Kidney epithelial cell (primary cell): ENCODE data around the gene TRIM38. TPM values are rescaled to one million over a fixed set of nuclear protein-coding genes. Genes with fewer than 3 reads are reported as not detected.

Experiments
- DNase-seq: peaks from one replicate; pipeline ENCODE4 v3.0.0-alpha.2; 2010; ENCODE audit warnings: low read depth
- H3K27me3 ChIP-seq: 2 replicates; pipeline ENCODE4 v1.6.0; 2011; ENCODE audit warnings: low read length; ENCODE audit not compliant: control insufficient read depth, insufficient read depth
- H3K36me3 ChIP-seq: 2 replicates; pipeline ENCODE4 v1.5.1; 2011; ENCODE audit warnings: low read length; ENCODE audit not compliant: control insufficient read depth, insufficient read depth
- H3K4me3 ChIP-seq: 2 replicates; pipeline ENCODE4 v1.5.1; 2011; ENCODE audit warnings: low read depth, mild to moderate bottlenecking, control low read depth, low read length
- CTCF ChIP-seq: IDR thresholded peaks from 2 replicates; pipeline ENCODE4 v1.5.1; 2011; ENCODE audit warnings: mild to moderate bottlenecking, moderate library complexity, low read length, control low read depth, inconsistent platforms; ENCODE audit not compliant: insufficient read depth, poor library complexity, severe bottlenecking
- total RNA-seq: library from RNA; depleted of rRNA; stranded (reverse); fragments of >200 nt; gene quantifications from 2 replicates; pipeline ENCODE4 v1.2.3, GENCODE V29; 2015

The TRIM38 gene
- total RNA-seq, 1 donor from 2014 or later = 4.5 TPM

GRCh38 chr6:25919657-25920056 is 42.9 kb upstream of the TRIM38 start:
- H3K36me3 ChIP-seq = no peaks in the 10 kb centered on the region
- H3K27me3 ChIP-seq = no peaks in the 10 kb centered on the region
- DNase-seq = no peak
- TF ChIP-seq CTCF = no peak
- H3K4me3 ChIP-seq = no peak overlapping the region

DNA sequence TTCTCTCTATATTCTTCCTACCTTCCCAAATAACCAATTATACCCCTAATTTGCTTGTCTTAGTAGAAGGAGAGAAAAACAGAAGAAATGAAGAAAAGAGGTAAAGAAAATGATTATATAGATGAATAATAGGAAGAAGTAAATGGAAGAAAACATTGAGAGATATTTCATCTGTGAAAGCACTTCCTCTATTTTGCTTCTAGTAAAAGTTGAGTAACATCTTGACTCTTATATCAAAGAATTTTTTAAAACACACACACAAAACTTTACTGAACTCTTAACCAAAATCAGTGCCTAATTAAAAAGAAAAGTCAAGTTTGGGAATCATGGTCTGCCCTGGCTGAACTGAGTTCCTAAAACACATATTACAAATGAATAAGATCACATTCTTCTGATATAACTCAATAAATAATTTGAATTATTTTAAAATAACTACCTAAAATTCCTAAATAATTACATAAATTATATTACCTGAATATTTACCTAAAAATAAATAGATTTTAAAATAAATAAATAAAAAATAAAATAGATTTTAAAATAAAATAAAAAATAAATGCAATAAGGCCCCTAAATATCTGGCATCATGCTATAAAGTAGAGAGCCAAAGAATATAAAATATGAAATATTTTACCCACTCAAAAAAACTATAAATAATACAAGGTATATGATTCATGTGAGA is 40.9 kb upstream of the TRIM38 start:
- no peaks in the 10 kb centered on the region for H3K27me3 ChIP-seq
- no peaks in the 10 kb centered on the region for H3K36me3 ChIP-seq
- TF ChIP-seq CTCF = no peak
- H3K4me3 ChIP-seq = no peak overlapping the region
- no peak for DNase-seq

DNA sequence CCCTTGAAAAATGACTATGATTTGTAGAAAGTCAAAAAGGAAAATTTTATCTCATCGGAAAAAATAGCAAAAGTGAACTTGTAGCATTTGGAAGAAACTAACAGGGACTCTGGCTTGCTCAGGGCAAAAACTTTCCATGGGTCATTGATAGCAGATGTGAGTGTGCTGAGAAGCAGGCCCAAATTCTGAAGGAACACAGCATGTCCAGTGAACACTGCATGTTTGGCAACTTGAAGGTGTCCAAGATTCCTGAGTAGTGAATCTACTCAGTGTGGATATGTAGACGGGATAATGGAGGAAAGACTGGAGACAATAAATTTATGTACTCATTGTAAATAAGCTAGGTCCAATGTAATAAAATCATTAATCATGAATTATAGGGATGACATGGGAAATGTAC is 40.3 kb upstream of the TRIM38 start:
- Histone ChIP-seq H3K4me3 (no peak overlapping the region), H3K27me3 (no peaks in the 10 kb centered on the region), H3K36me3 (no peaks in the 10 kb centered on the region)
- TF ChIP-seq CTCF = no peak
- DNase-seq = no peak

DNA sequence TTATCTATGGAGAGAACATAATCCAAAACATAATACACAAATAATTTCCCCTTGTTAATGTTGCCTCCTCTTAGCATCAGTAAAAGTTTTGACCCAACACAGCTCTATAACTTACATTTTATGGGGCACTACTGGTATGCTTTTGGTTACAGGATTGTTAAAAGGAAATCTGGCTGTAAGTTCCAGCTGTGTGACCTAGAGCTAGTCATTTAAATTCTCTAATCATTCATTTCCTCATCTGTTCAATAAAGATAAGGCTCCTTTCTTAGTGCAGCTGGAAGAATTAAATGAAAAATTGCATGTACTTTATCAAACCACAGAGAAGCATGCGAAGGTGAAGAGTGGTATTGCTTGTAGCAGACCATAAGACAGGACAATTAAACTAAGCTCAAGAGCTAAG is 36.7 kb upstream of the TRIM38 start:
- no peak overlapping the region for H3K4me3 ChIP-seq

GRCh38 chr6:25927178-25927577 is 35.4 kb upstream of the TRIM38 start:
- no peaks in the 10 kb centered on the region for H3K36me3 ChIP-seq
- no peak overlapping the region for H3K4me3 ChIP-seq
- no peaks in the 10 kb centered on the region for H3K27me3 ChIP-seq
- DNase-seq = no peak
- TF ChIP-seq CTCF = no peak

More for the DNA sequence above, 36.7 kb upstream of the TRIM38 start:
- TF ChIP-seq CTCF = no peak
- Histone ChIP-seq H3K36me3 (no peaks in the 10 kb centered on the region), H3K27me3 (no peaks in the 10 kb centered on the region)
- DNase-seq = no peak

- TF ChIP-seq CTCF = no peak
- no peak for DNase-seq
- Histone ChIP-seq H3K27me3 (no peaks in the 10 kb centered on the region), H3K36me3 (no peaks in the 10 kb centered on the region), H3K4me3 (no peak overlapping the region)
Measured at GRCh38 chr6:25927756-25928216, 34.8 kb upstream of the TRIM38 start.
